HG02981 (cell line): ENCODE results near the gene EFCAB13.
"Not testable (repeated sequence)": the region's sequence is repeated elsewhere in the genome, so short reads cannot be mapped to it uniquely, and the experiment has no call there.

ENCODE experiments used
- ATAC-seq: cut with Tn5 transposase; IDR thresholded peaks from one replicate; pipeline ENCODE4 v1.9.1; 2021; ENCODE audit warnings: mild to moderate bottlenecking, moderate library complexity; ENCODE audit not compliant: unreplicated experiment

EFCAB13 gene

DNA sequence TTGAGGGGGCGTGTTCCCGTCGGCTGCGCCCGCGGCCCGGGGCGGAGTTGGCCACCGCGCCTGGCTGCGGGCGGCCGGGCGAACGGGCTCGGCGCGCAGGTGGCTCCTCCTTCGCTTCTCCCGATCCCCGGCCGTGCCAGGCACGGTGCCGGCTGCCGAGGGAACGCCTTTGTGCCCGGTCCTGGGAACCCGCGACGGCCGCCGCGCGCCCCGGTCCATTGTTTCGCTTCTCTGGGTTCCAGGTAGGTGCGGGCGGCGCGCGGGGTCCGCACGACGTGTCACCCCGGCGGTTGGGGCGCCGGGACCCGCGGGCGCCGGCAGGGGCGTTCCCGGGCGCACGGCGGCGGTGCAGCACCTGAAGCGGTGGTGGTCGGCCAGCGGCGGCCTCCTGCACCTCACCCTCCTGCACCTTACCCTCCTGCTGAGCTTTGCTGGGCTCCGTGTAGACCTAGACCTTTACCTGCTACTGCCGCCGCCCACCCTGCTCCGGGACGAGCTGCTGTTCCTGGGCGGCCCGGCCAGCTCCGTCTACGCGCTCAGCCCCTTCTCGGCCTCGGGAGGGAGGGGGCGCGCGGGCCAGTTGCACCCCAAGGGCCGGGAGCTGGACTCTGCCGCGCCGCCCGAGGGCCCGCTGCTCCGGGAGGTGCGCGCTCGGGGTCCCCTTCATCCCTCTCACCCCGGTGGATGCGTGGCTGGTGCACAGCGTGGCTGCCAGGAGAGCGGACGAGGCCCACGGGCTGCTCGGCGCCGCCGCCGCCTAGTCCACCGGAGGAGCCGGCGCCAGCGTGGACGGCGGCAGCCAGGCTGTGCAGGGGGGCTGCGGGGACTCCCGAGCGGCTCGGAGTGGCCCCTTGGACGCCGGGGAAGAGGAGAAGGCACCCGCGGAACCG is 99.9 kb downstream of the EFCAB13 start:
- no peak for ATAC-seq

DNA sequence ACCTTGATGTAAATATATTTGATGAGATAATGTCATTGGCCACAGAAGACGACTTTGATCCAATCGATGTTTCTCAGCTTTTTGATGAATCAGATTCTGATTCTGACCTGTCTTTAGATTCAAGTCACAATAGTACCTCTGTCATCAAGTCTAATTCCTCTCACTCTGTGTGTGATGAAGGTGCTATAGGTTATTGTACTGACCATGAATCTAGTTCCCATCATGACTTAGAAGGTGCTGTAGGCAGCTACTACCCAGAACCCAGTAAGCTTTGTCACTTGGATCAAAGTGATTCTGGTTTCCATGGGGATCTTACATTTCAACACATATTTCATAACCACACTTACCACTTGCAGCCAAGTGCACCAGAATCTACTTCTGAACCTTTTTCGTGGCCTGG is 101.5 kb downstream of the EFCAB13 start:
- not testable (repeated sequence) for ATAC-seq

DNA sequence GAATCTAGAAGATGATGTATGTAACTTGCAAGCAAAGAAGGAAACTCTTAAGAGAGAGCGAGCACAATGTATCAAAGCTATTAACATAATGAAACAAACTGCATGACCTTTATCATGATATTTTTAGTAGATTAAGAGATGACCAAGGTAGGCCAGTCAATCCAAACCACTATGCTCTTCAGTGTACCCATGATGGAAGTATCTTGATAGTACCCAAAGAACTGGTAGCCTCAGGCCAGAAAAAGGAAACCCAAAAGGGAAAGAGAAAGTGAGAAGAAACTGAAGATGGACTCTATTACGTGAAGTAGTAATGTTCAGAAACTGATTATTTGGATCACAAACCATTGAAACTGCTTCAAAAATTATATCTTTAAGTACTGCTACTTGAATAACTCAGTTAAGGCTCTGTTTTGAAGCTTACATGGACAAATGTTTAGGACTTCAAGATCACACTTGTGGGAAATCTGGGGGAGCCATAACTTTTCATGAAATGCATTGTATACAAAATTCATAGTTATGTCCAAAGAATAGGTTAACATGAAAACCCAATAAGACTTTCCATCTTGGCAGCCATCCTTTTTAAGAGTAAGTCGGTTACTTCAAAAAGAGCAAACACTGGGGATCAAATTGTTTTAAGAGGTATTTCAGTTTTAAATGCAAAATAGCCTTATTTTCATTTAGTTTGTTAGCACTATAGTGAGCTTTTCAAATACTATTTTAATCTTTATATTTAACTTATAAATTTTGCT is 102.3 kb downstream of the EFCAB13 start:
- not testable (repeated sequence) for ATAC-seq

DNA sequence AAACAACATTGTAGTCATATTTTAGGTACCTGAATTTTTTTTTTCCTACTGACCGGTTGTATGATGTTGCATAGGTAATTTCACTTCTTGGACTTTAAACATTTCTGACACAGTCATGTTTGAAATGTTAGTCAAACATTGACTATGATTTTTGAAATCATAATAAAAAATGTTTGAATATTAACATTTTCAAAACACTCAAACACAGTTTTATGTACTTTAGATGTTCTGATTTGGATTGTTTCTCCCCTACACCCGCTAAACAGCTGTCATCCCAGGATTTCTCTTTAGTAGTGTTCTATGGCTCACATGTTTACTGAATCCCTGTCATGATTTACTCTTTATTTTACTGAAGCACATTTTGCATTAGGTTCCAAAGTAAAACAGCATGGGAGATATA is 104.2 kb downstream of the EFCAB13 start:
- ATAC-seq, result no peak

DNA sequence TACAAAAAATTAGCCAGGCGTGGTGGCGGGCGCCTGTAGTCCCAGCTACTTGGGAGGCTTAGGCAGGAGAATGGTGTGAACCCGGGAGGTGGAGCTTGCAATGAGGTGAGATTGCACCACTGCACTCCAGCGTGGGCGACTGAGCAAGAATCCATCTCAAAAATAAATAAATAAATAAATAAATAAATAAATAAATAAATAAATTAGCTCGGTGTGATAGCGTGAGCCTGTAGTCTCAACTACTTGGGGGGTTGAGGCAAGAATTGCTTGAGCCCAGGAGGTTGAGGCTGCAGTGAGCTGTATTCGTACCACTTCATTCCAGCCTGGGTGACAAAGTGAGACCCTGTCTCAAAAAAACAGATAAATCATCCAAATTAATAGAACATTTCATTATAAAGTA is 108.5 kb downstream of the EFCAB13 start:
- ATAC-seq, result not testable (repeated sequence)

DNA sequence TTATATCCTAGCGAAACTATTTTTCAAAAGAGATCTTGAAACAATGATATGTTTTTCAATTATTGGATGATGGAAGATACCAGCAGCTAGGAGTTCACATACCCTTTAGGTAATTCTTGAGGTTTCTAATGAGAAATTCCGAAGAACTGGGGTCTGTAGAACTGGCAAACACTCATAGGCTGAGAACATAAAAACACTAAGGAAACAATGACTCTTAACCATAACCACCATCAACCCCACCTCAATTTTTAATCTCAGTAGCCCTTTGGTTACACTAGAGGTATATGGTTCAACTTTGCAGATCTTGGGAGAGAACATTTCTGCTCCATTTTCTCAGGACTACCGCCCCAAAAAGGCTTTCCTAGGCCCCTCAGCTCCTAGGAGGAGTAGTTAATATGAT is 141.4 kb downstream of the EFCAB13 start:
- no peak for ATAC-seq

DNA sequence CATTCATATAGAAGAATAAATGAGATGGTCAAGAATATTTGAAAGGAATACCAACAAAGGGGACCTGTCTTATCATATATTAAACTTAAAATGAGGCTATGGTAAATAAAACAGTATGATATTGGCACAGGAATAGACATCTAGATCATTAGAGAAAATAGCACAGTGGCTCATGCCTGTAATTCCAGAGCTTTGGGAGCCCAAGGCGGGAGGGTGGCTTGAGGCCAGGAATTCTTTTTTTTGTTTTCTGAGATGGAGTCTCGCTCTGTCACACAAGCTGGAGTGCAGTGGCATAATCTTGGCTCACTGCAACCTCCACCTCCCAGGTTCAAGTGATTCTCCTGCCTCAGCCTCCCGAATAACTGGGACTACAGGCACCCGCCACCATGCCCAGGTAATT is 143.2 kb downstream of the EFCAB13 start:
- not testable (repeated sequence) for ATAC-seq

DNA sequence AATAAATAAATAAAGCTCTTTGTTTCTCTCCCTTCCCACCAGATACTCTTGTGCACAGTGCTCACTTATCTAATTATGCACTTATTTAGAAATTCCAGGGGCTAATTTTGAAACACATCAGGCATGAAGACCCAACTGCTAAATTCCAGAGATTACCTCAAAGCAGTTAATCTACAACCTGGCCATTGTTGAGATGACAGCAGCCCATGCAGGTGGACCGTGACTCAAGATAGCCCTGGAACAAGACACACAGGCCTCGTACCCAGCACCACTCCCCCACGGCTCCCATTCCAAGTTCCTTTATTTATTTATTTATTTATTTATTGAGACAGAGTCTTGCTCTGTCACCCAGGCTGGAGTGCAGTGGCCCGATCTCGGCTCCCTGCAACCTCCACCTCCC is 147.1 kb downstream of the EFCAB13 start:
- no peak for ATAC-seq

DNA sequence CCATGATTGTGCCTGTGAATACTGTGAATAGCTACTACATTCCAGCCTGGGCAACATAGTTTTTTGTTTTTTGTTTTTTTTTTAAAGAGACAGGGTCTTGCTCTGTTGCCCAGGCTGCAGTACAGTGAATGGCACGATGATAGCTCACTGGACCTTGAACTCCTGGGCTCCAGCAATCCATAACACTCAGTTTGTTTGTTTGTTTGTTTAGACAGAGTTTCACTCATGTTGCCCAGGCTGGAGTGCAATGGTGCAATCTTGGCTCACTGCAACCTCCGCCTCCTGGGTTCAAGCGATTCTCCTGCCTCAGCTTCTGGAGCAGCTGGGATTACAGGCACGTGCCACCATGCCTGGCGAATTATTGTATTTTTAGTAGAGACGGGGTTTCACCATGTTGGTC is 148.3 kb downstream of the EFCAB13 start:
- not testable (repeated sequence) for ATAC-seq
